Measurements from ENCODE around the gene BSPH1. TPM values are rescaled to one million over a fixed set of nuclear protein-coding genes. Genes with fewer than 3 reads are reported as not detected.

BSPH1 gene
- total and polyA plus RNA-seq, 10 of the 15 experiments (the other 5 are each of a cell fraction or from before 2014, with no cell fraction given): not detected

DNA sequence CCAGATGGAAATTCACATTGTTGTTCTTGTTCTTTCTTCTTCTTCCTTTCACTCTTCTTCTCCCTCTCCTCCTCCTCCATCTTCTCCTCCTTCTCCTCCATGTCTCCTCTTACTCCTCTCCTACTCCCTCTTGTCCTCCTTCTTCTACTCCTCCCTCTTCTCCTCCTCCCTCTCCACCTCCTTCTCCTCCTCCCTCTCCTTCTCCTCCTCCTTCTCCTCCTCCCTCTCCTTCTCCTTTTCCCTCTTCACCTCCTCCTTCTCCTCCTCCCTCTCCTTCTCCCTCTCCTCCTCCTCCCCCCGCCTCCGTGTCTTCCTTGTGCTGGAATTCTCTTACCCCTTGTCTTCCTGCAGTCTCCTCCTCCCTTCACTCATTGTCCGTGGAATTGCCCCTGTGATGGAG is 33.5 kb upstream of the BSPH1 start:
- ChIA-PET RAD21 (ENCODE audit: unreplicated experiment) (no interaction called here), POLR2A (no interaction called here), CTCF (interaction anchor here (0.6 kb wide), 1 partner anchor 338 kb away, joined by 4 read pairs; no protein-coding TSS in a partner anchor), SMC1A (ENCODE audit: uncharacterized antibody, unreplicated experiment) (no interaction called here)
- no peak overlapping the region for H3K9ac ChIP-seq (ENCODE audit: control insufficient read depth, insufficient read depth, low read length)
- no peaks in the 10 kb centered on the region for H3K79me2 ChIP-seq (ENCODE audit: control insufficient read depth, insufficient read depth, low read length)
- ATAC-seq (no peak), FAIRE-seq (no peak), DNase-seq (ENCODE audit: low read depth, low spot score) (no peak)
- in situ Hi-C loops (cut with MboI) (no loop called here), intact Hi-C loops (cut with micrococcal nuclease; ENCODE audit: unreplicated experiment) (no loop called here)
- no peaks in the 10 kb centered on the region for H3K27me3 ChIP-seq (replicated peaks in 1 of 2; ENCODE audit: control insufficient read depth in 2 of 2, insufficient read depth in 2 of 2, low read length in 1 of 2)
- 7% methylated on average over 3 of the region's 3 CpGs for WGBS (ENCODE audit: insufficient coverage, insufficient replicate concordance, low lambda C conversion rate, missing lambda C conversion rate)
- no peaks in the 10 kb centered on the region for H3K4me1 ChIP-seq (ENCODE audit: control insufficient read depth, insufficient read depth, low read length)
- no peak overlapping the region for H3K4me2 ChIP-seq (ENCODE audit: control insufficient read depth, insufficient read depth)
- H2AFZ ChIP-seq (ENCODE audit: control insufficient read depth, low read depth, low read length): no peak overlapping the region
- no peak overlapping the region for H3K27ac ChIP-seq (ENCODE audit: control insufficient read depth, insufficient read depth)
- H3K9me3 ChIP-seq (replicated peaks; ENCODE audit: control insufficient read depth, insufficient read depth, low read length): no peaks in the 10 kb centered on the region
- no peaks in the 10 kb centered on the region for H4K20me1 ChIP-seq (ENCODE audit: control insufficient read depth, insufficient read depth)
- no peak overlapping the region for H3K4me3 ChIP-seq
- BruUV-seq (replicated peaks): no TSS peak
- H3K36me3 ChIP-seq (ENCODE audit: control insufficient read depth in 2 of 2, insufficient read depth in 2 of 2, low read length in 1 of 2): no peaks in the 10 kb centered on the region
- no peak for TF ChIP-seq ATF2 (IDR thresholded peaks at IDR 0.05; ENCODE audit: low read length)
- no peak for TF ChIP-seq CREB1 (IDR thresholded peaks at IDR 0.05; ENCODE audit: low read depth)
- no peak for TF ChIP-seq SPI1 (IDR thresholded peaks at IDR 0.05; ENCODE audit: borderline replicate concordance, insufficient read depth, low read depth, low read length)
- no peak for TF ChIP-seq NBN (IDR thresholded peaks at IDR 0.05)
- no peak for TF ChIP-seq POLR2AphosphoS2 (IDR thresholded peaks at IDR 0.05; ENCODE audit: low read depth, low read length)
- no peak for TF ChIP-seq ELK1 (IDR thresholded peaks at IDR 0.05; ENCODE audit: low read depth, low read length)
- TF ChIP-seq SKIL (IDR thresholded peaks at IDR 0.05; ENCODE audit: low read depth, poor library complexity, severe bottlenecking): no peak
- no peak for TF ChIP-seq STAT3 (IDR thresholded peaks at IDR 0.05; ENCODE audit: low read depth, low read length)
- no peak for TF ChIP-seq CHD2 (IDR thresholded peaks at IDR 0.05; ENCODE audit: borderline replicate concordance, low read depth, low read length)
- no peak for TF ChIP-seq RELA (IDR thresholded peaks at IDR 0.05; ENCODE audit: borderline replicate concordance, partially characterized antibody)
- TF ChIP-seq, protein P1, sequence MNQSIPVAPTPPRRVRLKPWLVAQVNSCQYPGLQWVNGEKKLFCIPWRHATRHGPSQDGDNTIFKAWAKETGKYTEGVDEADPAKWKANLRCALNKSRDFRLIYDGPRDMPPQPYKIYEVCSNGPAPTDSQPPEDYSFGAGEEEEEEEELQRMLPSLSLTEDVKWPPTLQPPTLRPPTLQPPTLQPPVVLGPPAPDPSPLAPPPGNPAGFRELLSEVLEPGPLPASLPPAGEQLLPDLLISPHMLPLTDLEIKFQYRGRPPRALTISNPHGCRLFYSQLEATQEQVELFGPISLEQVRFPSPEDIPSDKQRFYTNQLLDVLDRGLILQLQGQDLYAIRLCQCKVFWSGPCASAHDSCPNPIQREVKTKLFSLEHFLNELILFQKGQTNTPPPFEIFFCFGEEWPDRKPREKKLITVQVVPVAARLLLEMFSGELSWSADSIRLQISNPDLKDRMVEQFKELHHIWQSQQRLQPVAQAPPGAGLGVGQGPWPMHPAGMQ (IDR thresholded peaks at IDR 0.05; ENCODE audit: borderline replicate concordance): no peak
- no peak for TF ChIP-seq HCFC1 (IDR thresholded peaks at IDR 0.05; ENCODE audit: low read length)
- no peak for TF ChIP-seq TCF3 (IDR thresholded peaks at IDR 0.05; ENCODE audit: borderline replicate concordance, insufficient read depth, low read depth, low read length)
- no peak for TF ChIP-seq ATF7 (IDR thresholded peaks at IDR 0.05; ENCODE audit: low read depth)
- TF ChIP-seq SREBF2 (IDR thresholded peaks at IDR 0.05; ENCODE audit: low read length): no peak
- TF ChIP-seq, protein P2, sequence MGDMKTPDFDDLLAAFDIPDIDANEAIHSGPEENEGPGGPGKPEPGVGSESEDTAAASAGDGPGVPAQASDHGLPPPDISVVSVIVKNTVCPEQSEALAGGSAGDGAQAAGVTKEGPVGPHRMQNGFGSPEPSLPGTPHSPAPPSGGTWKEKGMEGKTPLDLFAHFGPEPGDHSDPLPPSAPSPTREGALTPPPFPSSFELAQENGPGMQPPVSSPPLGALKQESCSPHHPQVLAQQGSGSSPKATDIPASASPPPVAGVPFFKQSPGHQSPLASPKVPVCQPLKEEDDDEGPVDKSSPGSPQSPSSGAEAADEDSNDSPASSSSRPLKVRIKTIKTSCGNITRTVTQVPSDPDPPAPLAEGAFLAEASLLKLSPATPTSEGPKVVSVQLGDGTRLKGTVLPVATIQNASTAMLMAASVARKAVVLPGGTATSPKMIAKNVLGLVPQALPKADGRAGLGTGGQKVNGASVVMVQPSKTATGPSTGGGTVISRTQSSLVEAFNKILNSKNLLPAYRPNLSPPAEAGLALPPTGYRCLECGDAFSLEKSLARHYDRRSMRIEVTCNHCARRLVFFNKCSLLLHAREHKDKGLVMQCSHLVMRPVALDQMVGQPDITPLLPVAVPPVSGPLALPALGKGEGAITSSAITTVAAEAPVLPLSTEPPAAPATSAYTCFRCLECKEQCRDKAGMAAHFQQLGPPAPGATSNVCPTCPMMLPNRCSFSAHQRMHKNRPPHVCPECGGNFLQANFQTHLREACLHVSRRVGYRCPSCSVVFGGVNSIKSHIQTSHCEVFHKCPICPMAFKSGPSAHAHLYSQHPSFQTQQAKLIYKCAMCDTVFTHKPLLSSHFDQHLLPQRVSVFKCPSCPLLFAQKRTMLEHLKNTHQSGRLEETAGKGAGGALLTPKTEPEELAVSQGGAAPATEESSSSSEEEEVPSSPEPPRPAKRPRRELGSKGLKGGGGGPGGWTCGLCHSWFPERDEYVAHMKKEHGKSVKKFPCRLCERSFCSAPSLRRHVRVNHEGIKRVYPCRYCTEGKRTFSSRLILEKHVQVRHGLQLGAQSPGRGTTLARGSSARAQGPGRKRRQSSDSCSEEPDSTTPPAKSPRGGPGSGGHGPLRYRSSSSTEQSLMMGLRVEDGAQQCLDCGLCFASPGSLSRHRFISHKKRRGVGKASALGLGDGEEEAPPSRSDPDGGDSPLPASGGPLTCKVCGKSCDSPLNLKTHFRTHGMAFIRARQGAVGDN (IDR thresholded peaks at IDR 0.05): no peak
